Panc1 (cell line): ENCODE data around the gene URGCP. TPM values are rescaled to one million over a fixed set of nuclear protein-coding genes. Genes with fewer than 3 reads are reported as not detected.

Experiments used
- ATAC-seq: fragments of 200-7000 bp; cut with Tn5 transposase; 2 replicates; pipeline ENCODE4 v1.9.1; 2020; ENCODE audit warnings: mild to moderate bottlenecking, moderate library complexity
- BruUV-seq: library from RNA; stranded (reverse); fragments of 400-500 nt; replicated peaks from 2 replicates; lab custom pipeline; 2021; lab: Mats Ljungman, UMichigan
- CTCF ChIA-PET: fragments of 300-600 bp; sonication (Branson Sonifier 250); formaldehyde crosslinking; loops from one replicate; lab custom pipeline; 2022; ENCODE audit warnings: antibody characterized with exemption; lab: Charles Lee
- POLR2A ChIA-PET: fragments of 300-600 bp; sonication (Branson Sonifier 250); formaldehyde crosslinking; loops from one replicate; lab custom pipeline; 2022; ENCODE audit warnings: antibody characterized with exemption; lab: Charles Lee
- DNase-seq: peaks from one replicate; pipeline ENCODE4 v3.0.0-alpha.2; 2010; ENCODE audit warnings: low read depth, low spot score
- H3K27ac ChIP-seq: 2 replicates; pipeline ENCODE4 v1.5.1; 2011; ENCODE audit warnings: mild to moderate bottlenecking, low read length, inconsistent platforms
- H3K27me3 ChIP-seq: fragments of 200-500 bp; sonication (Bioruptor generic); 2 replicates; pipeline ENCODE4 v1.6.0; 2014; ENCODE audit warnings: low read length, inconsistent platforms; ENCODE audit not compliant: control insufficient read depth, insufficient read depth
- H3K36me3 ChIP-seq: fragments of 200-500 bp; sonication (Bioruptor generic); 2 replicates; pipeline ENCODE4 v1.5.1; 2014; ENCODE audit warnings: inconsistent platforms, mild to moderate bottlenecking, low read length, moderate library complexity; ENCODE audit not compliant: control insufficient read depth, insufficient read depth
- H3K4me1 ChIP-seq: 2 replicates; pipeline ENCODE4 v1.5.1; 2011; ENCODE audit warnings: inconsistent platforms, mild to moderate bottlenecking, low read length, moderate library complexity; ENCODE audit not compliant: control insufficient read depth, insufficient read depth
- H3K4me3 ChIP-seq, 2 experiments: 2 replicates each; pipeline ENCODE4 v1.5.1; 2011 to 2012; ENCODE audit warnings: low read depth in 2 of 2, low read length in 2 of 2, mild to moderate bottlenecking in 2 of 2, inconsistent platforms in 1 of 2, moderate library complexity in 1 of 2
- H3K9me3 ChIP-seq: fragments of 200-500 bp; sonication (Bioruptor generic); 2 replicates; pipeline ENCODE4 v1.5.1; 2014; ENCODE audit warnings: low read depth, mild to moderate bottlenecking, inconsistent platforms, low read length, moderate library complexity; ENCODE audit not compliant: control insufficient read depth, insufficient read depth
- CTCF ChIP-seq: fragments of 450-650 bp; IDR thresholded peaks from 2 replicates; pipeline ENCODE4 v1.5.1; 2017; ENCODE audit warnings: mild to moderate bottlenecking
- POLR2AphosphoS5 ChIP-seq: IDR thresholded peaks from 2 replicates; pipeline ENCODE4 v1.6.1; 2012; ENCODE audit warnings: mild to moderate bottlenecking, low read depth, low read length, moderate library complexity
- REST ChIP-seq, 2 experiments: IDR thresholded peaks; 2 replicates each; pipeline ENCODE4 v1.6.1; 2011 to 2012; ENCODE audit warnings: low read depth in 2 of 2, control low read depth in 1 of 2, low read length in 1 of 2, mild to moderate bottlenecking in 1 of 2, moderate library complexity in 1 of 2; ENCODE audit not compliant: insufficient read depth in 1 of 2
- SIN3A ChIP-seq: IDR thresholded peaks from 2 replicates; pipeline ENCODE4 v1.6.1; 2012; ENCODE audit warnings: low read depth, mild to moderate bottlenecking, low read length, moderate library complexity, borderline replicate concordance; ENCODE audit not compliant: insufficient read depth
- TCF7L2 ChIP-seq: IDR thresholded peaks from 2 replicates; pipeline ENCODE4 v1.6.1; 2011; ENCODE audit warnings: mild to moderate bottlenecking, low read depth, low read length, inconsistent platforms
- in situ Hi-C: cut with HindIII; loops from 2 replicates; pipeline ENCODE4 v1.10.0; 2016; ENCODE audit warnings: low sequenced_read_pairs, low pct_unique_long_range_greater_than_20kb
- intact Hi-C: fragments of 100-400 bp; cut with micrococcal nuclease; formaldehyde crosslinking; loops from one replicate; pipeline ENCODE4 v1.10.0; 2022; ENCODE audit not compliant: unreplicated experiment
- total RNA-seq: library from RNA; stranded (reverse); gene quantifications from one replicate; pipeline ENCODE4 v1.2.1, GENCODE V29; 2021; ENCODE audit not compliant: unreplicated experiment

The URGCP gene
- total RNA-seq, 1 experiment from 2014 or later, result 34.3 TPM

GRCh38 chr7:43850348-43851116, 55.9 kb downstream of the URGCP start:
- BruUV-seq, result no TSS peak
- TF ChIP-seq REST (IDR thresholded peaks at IDR 0.05; ENCODE audit: insufficient read depth in 1 of 2, low read depth in 2 of 2, low read length in 1 of 2) (no peak), SIN3A (no peak), TCF7L2 (no peak)
- POLR2A ChIA-PET, result no interaction called here
- H3K9me3 ChIP-seq, result no peaks in the 10 kb centered on the region
- no peaks in the 10 kb centered on the region for H3K36me3 ChIP-seq
- DNase-seq (no peak), ATAC-seq (no peak)
- no peak overlapping the region for H3K4me3 ChIP-seq
- in situ Hi-C loops (no loop called here), intact Hi-C loops (no loop called here)
- no peak overlapping the region for H3K27ac ChIP-seq
- CTCF ChIA-PET, result no interaction called here
- no peaks in the 10 kb centered on the region for H3K27me3 ChIP-seq
- no peaks in the 10 kb centered on the region for H3K4me1 ChIP-seq

- no peak for ATAC-seq
- no peaks in the 10 kb centered on the region for H3K4me1 ChIP-seq
- no peaks in the 10 kb centered on the region for H3K36me3 ChIP-seq
- intact Hi-C loops (no loop called here), in situ Hi-C loops (no loop called here)
- H3K27me3 ChIP-seq, result no peaks in the 10 kb centered on the region
- BruUV-seq, result no TSS peak
- no peaks in the 10 kb centered on the region for H3K9me3 ChIP-seq
- TF ChIP-seq REST (IDR thresholded peaks at IDR 0.05; ENCODE audit: insufficient read depth in 1 of 2, low read depth in 2 of 2, low read length in 1 of 2), result no peak
- no peak for TF ChIP-seq SIN3A
- ChIA-PET CTCF (interaction anchor here (0.7 to 1.0 kb wide), 2 partner anchors 139 to 266 kb away, joined by 3 read pairs; partner anchors contain the start of gene STK17A), POLR2A (no interaction called here)
- H3K27ac ChIP-seq, result no peak overlapping the region
- DNase-seq, result no peak
- no peak overlapping the region for H3K4me3 ChIP-seq
Measured at GRCh38 chr7:43849047-43849446, 57.3 kb downstream of the URGCP start.

- in situ Hi-C loops (no loop called here), intact Hi-C loops (no loop called here)
- ATAC-seq, result no peak
- no peak for DNase-seq
- Histone ChIP-seq H3K4me3 (no peak overlapping the region), H3K27me3 (no peaks in the 10 kb centered on the region), H3K4me1 (no peaks in the 10 kb centered on the region), H3K27ac (no peak overlapping the region), H3K9me3 (no peaks in the 10 kb centered on the region), H3K36me3 (no peaks in the 10 kb centered on the region)
- TF ChIP-seq POLR2AphosphoS5 (no peak), SIN3A (no peak), CTCF (no peak), TCF7L2 (no peak), REST (IDR thresholded peaks at IDR 0.05; ENCODE audit: insufficient read depth in 1 of 2, low read depth in 2 of 2, low read length in 1 of 2) (no peak)
- CTCF ChIA-PET, result interaction anchor here (0.6 kb wide), 1 partner anchor 607 kb away, joined by 3 read pairs; no protein-coding TSS in a partner anchor
- BruUV-seq, result no TSS peak
- POLR2A ChIA-PET, result interaction anchor here (0.7 kb wide), 1 partner anchor 19 kb away, joined by 3 read pairs; no protein-coding TSS in a partner anchor
Measured at GRCh38 chr7:43847496-43847895, 58.9 kb downstream of the URGCP start.
